ENCODE measurements around the gene AK3.

AK3 gene

DNA sequence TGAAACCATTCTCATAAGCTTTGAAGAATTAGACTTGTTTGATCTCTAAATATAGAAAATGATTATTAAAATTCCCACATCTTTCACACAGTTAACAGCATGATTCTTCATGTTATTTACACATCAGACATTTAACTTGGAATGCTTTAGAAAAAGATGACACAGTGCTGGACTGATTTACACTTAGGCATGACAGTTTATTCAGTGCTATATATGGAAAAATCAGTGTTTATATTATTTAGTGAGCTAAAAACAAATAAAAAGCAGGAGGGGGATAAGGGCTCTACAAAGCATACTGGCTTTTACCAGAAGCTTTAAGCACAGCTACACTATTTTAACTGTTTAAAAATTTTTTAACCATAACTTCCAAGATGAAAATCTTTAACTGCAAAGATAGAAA, 31.6 kb downstream of the AK3 start:
- DNase-seq (ENCODE audit: extremely low read depth in 1 of 2, low read depth in 1 of 2), result no peak

GRCh38 chr9:4706971-4707622, 33.9 kb downstream of the AK3 start:
- DNase-seq (ENCODE audit: extremely low read depth in 1 of 2, low read depth in 1 of 2), result no peak

DNA sequence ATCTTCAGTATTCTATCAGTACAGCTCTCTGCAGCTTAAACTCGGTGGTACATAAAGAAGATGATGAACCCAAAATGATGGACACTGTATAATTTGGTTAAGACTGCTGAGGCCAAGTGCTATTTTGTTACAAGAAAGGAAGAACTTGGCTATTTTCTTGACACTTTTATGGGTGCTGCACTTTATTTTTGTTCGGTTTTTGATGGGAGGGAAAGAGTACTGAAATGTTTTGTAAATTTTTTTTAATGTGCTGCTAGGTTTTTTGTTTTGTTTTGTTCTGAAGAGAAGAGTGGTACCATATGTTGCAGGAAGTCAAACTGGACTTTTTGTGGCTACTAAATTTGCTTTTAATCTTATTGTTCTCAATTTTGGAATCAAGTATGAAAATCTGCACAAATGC, 35.0 kb downstream of the AK3 start:
- DNase-seq (ENCODE audit: extremely low read depth in 1 of 2, low read depth in 1 of 2), result no peak

GRCh38 chr9:4704129-4704528, 36.9 kb downstream of the AK3 start:
- DNase-seq (ENCODE audit: extremely low read depth in 1 of 2, low read depth in 1 of 2), result no peak

GRCh38 chr9:4701526-4701925, 39.5 kb downstream of the AK3 start:
- no peak for DNase-seq (ENCODE audit: extremely low read depth in 1 of 2, low read depth in 1 of 2)

DNA sequence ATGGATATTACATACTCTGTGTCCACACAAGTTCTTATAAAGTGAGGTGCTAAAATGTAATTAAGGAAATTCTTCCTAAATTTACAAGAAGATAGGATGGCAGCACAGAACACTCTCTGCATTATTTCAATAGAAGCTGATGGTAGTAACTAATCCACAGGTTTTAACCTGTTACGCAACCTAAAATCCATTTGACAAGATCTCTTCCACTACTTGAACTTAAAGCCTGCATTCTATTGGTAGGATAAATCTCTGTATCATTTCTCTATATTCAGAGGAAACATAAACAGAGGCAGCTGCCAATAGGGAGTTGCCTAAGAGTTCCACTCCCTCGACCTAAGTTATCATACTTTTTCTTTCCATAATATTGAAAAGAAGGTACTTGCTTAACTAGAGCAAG, 40.1 kb downstream of the AK3 start:
- no peak for DNase-seq (ENCODE audit: extremely low read depth in 1 of 2, low read depth in 1 of 2)

DNA sequence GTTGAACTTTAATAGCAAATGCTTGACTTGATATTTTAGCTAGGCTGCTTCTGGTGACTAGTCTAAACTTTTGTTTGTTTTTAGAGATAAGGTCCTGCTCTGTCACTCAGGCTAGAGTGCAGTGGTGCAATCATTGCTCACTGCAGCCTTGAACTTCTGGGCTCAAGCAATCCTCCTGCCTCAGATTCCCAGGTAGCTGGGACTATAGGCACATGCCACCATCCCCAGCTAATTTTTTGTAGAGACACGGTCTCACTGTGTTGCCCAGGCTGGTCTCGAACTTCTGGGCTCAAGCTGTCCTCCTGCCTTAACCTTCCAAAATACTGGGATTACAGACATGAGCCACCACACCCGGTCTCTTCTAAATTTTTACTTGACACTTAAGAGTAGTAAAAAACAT, 40.9 kb downstream of the AK3 start:
- no peak for DNase-seq (ENCODE audit: extremely low read depth in 1 of 2, low read depth in 1 of 2)

GRCh38 chr9:4691795-4692194, 49.2 kb downstream of the AK3 start:
- DNase-seq (ENCODE audit: extremely low read depth in 1 of 2, low read depth in 1 of 2), result no peak

GRCh38 chr9:4690144-4690543, 50.9 kb downstream of the AK3 start:
- no peak for DNase-seq (ENCODE audit: extremely low read depth in 1 of 2, low read depth in 1 of 2)

DNA sequence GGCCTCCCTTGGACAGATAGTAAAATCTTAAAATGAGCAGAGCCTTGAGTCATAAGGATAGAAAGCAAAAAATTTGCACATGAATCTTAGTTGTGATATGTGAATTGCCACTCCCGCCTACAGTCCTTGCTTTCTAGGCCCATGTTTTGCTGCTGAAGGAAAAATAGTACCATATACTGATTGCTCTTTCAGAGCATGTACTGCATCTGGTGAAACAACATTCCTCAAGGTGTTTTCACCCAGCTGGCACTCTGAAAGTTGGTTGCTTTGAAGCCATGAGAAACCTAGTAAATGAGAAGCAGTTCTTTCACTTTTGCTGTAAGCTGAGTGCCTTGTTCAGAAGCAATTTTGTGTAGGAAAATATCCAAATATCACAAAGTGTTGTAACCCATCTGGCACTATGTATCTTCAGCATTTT, 51.3 kb downstream of the AK3 start:
- DNase-seq (ENCODE audit: extremely low read depth in 1 of 2, low read depth in 1 of 2), result no peak

GRCh38 chr9:4689021-4689420, 52.0 kb downstream of the AK3 start:
- no peak for DNase-seq (ENCODE audit: extremely low read depth in 1 of 2, low read depth in 1 of 2)

GRCh38 chr9:4686584-4686983, 54.4 kb downstream of the AK3 start:
- no peak for DNase-seq (ENCODE audit: extremely low read depth in 1 of 2, low read depth in 1 of 2)

- no peak for DNase-seq (ENCODE audit: extremely low read depth in 1 of 2, low read depth in 1 of 2)
These were observed 54.9 kb downstream of the AK3 start for GRCh38 chr9:4686112-4686511.

- DNase-seq (ENCODE audit: extremely low read depth in 1 of 2, low read depth in 1 of 2), result no peak
These were observed 56.2 kb downstream of the AK3 start for GRCh38 chr9:4684820-4685219.

- DNase-seq (ENCODE audit: extremely low read depth in 1 of 2, low read depth in 1 of 2), result no peak
These were observed 60.3 kb downstream of the AK3 start for GRCh38 chr9:4680750-4681149.

DNA sequence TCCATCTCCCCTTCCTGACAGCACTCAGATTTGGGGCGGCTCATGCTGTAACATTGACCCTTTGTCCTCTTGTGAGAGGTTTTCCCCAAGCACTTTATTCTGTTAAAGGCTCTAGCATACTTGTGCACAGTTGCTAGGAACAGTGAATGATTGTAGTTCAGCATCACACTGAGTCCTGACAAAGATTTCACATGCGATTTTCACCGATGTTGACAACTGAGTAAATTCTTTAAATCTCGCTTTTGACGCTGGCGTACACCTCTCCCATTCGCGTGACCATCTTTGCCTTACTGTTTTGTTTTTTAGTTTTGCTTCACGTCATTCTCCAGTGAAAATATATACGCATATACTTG, 60.9 kb downstream of the AK3 start:
- no peak for DNase-seq (ENCODE audit: extremely low read depth in 1 of 2, low read depth in 1 of 2)

GRCh38 chr9:4679268-4680172, 61.5 kb downstream of the AK3 start, which contains the start of gene CDC37L1:
Gene CDC37L1 (plus strand): TSS chr9:4679569. CDS start chr9:4679768, 199 bp downstream.
- peak; percentile 96 to 97 for DNase-seq (ENCODE audit: extremely low read depth in 1 of 2, low read depth in 1 of 2)

DNA sequence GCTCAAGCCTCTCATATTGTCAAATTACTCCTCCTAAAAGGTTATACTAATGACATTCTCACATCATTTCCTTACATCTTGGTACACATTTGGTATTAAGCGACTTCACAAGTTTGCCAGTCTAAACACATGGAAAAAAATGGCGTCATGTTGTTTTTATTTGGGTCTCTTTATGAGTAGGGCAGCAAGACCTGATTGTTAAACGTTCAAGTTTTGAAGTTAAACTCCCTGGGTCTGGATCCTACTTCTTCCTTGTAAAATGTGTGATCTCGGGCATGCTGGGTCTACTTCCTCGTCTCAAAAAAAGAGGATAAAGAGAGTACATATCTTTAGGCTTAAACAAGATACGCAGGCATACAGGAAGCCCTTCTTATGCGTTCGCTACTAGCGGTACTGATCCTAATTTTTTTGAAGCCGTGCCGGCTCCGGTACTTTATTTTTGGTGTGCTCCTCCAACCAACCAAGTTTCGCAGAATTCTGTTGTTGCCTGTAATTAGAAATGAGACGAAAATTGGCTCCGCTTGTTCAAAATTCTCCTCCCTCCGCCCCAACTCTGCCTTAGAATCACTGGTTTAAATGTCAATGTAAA, 62.2 kb downstream of the AK3 start:
- DNase-seq (ENCODE audit: extremely low read depth in 1 of 2, low read depth in 1 of 2), result no peak

DNA sequence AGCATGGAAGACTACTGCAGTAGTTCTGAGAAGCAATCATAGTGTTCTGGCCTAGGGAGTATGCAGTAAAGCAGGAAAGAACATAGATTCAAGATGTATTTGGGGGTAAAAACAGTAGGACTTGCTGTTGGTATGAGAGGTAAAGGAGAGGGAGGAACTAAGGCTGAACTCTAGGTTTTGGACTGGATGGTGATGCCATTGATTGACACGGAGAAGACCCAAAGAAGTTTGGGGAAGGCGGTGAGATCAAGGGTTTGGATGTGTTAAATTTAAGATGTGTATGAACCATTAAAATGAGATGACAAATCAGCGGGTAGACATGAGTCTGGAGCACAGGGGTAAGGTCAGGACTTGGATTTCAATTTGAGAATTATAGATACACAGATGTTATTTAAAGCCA, 63.6 kb downstream of the AK3 start:
- DNase-seq (ENCODE audit: extremely low read depth in 1 of 2, low read depth in 1 of 2), result no peak

- no peak for DNase-seq (ENCODE audit: extremely low read depth in 1 of 2, low read depth in 1 of 2)
These were observed 66.2 kb downstream of the AK3 start for GRCh38 chr9:4674783-4675182.

DNA sequence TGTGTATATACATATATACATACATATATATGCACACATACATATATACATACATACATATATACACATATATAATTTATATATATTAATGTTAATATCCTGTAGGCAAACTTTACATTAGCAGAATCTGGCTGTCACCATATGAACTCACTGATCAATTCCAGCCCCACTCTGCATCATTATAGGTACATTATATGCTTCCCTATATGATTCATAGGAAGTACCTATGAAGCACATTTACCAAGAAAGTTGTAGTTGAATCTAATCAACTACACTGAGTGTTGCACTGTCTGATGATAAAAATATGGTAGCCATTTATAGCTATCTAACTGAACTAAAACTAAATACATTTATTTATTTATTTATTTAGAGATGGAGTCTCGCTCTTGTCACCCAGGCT, 69.3 kb downstream of the AK3 start:
- no peak for DNase-seq (ENCODE audit: extremely low read depth in 1 of 2, low read depth in 1 of 2)

DNA sequence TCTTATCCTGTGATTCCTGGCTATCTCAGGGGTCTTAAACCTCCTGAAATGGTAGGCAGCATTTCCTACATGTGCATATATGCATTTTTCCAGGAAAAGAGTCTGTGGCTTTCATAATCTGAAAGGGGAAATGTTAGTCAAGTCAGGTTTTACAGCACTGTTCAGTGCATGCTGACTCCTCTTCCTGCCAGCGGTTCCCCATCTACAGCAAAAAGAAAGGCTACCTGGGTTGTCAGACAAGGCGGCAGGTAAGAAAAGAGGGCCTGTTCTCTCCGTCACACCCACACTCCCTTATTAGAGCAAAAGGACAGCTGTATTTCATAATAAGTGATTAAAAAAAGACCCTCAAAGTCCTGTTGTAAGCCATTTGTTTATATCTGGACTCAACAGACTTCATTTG, 70.4 kb downstream of the AK3 start:
- DNase-seq (ENCODE audit: extremely low read depth in 1 of 2, low read depth in 1 of 2), result no peak
